DOHH2 (cell line): Measurements from ENCODE around the gene COP1.
"Not testable (repeated sequence)": the region's sequence is repeated elsewhere in the genome, so short reads cannot be mapped to it uniquely, and the experiment has no call there.

Experiments used
- H3F3A ChIP-seq: fragments of 200-600 bp; sonication (generic), shearing (Covaris generic); 2 replicates; pipeline ENCODE4 v1.6.0; 2016; ENCODE audit warnings: antibody characterized with exemption, mild to moderate bottlenecking; ENCODE audit not compliant: control insufficient read depth, insufficient read depth
- H3K27ac ChIP-seq: fragments of 200-600 bp; sonication (generic); 2 replicates; pipeline ENCODE4 v1.5.1; 2014; ENCODE audit warnings: low read depth, mild to moderate bottlenecking, low read length, moderate library complexity
- H3K27me3 ChIP-seq: fragments of 200-600 bp; sonication (generic); 2 replicates; pipeline ENCODE4 v1.6.1; 2014; ENCODE audit warnings: mild to moderate bottlenecking, low read length, mixed read lengths; ENCODE audit not compliant: control insufficient read depth
- H3K36me3 ChIP-seq: fragments of 200-600 bp; sonication (generic); 2 replicates; pipeline ENCODE4 v1.6.1; 2014; ENCODE audit warnings: mild to moderate bottlenecking, low read length, moderate library complexity, mixed read lengths; ENCODE audit not compliant: control insufficient read depth
- H3K4me1 ChIP-seq: fragments of 200-600 bp; sonication (generic); 2 replicates; pipeline ENCODE4 v1.6.1; 2014; ENCODE audit warnings: mild to moderate bottlenecking, low read length, mixed read lengths; ENCODE audit not compliant: control insufficient read depth
- H3K4me2 ChIP-seq: fragments of 200-600 bp; sonication (generic); 2 replicates; pipeline ENCODE4 v1.6.0; 2014; ENCODE audit warnings: mild to moderate bottlenecking, low read length, moderate library complexity
- H3K4me3 ChIP-seq: fragments of 200-600 bp; sonication (generic); 2 replicates; pipeline ENCODE4 v1.5.1; 2014; ENCODE audit warnings: mild to moderate bottlenecking, low read length, mixed read lengths
- H3K79me2 ChIP-seq: fragments of 200-600 bp; sonication (generic); 2 replicates; pipeline ENCODE4 v1.6.1; 2014; ENCODE audit warnings: mild to moderate bottlenecking, low read length, mixed read lengths; ENCODE audit not compliant: control insufficient read depth
- H3K9me2 ChIP-seq: fragments of 200-600 bp; sonication (generic); replicated peaks from 2 replicates; pipeline ENCODE4 v1.6.1; 2014; ENCODE audit warnings: mild to moderate bottlenecking, low read length, mixed read lengths; ENCODE audit not compliant: control insufficient read depth
- H3K9me3 ChIP-seq: fragments of 200-600 bp; sonication (generic); 2 replicates; pipeline ENCODE4 v1.6.1; 2014; ENCODE audit warnings: antibody characterized with exemption, low read length, mixed read lengths; ENCODE audit not compliant: control insufficient read depth, insufficient read depth
- H4K20me1 ChIP-seq: fragments of 200-600 bp; sonication (generic); 2 replicates; pipeline ENCODE4 v1.6.0; 2014; ENCODE audit warnings: low read depth, mild to moderate bottlenecking, antibody characterized with exemption, low read length, moderate library complexity; ENCODE audit not compliant: control insufficient read depth, insufficient read depth
- EZH2phosphoT487 ChIP-seq: fragments of 200-600 bp; sonication (generic); IDR thresholded peaks from 2 replicates; pipeline ENCODE4 v1.6.1; 2017; ENCODE audit warnings: borderline replicate concordance, mild to moderate bottlenecking, antibody characterized with exemption, low read length, moderate library complexity, mixed read lengths
- TF ChIP-seq, protein P1 (sequence below): fragments of 200-600 bp; sonication (generic); IDR thresholded peaks from one replicate; pipeline ENCODE4 v1.5.1; 2014; ENCODE audit warnings: antibody characterized with exemption, mild to moderate bottlenecking, low read depth, low read length; ENCODE audit not compliant: poor library complexity, severe bottlenecking

Gene COP1

DNA sequence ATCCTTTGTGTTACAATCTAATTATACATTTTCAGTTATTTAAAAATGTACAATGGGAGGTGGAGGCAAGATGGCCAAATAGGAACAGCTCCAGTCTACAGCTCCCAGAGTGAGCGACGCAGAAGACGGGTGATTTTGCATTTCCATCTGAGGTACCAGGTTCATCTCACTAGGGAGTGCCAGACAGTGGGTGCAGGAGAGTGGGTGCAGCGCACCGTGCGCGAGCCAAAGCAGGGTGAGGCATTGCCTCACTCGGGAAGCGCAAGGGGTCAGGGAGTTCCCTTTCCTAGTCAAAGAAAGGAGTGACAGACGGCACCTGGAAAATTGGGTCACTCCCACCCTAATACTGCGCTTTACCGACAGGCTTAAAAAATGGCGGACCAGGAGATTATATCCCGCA lies 214.9 kb downstream of the COP1 start:
- H3K27me3 ChIP-seq, H3K4me2 ChIP-seq, H3K9me3 ChIP-seq: not testable (repeated sequence)

DNA sequence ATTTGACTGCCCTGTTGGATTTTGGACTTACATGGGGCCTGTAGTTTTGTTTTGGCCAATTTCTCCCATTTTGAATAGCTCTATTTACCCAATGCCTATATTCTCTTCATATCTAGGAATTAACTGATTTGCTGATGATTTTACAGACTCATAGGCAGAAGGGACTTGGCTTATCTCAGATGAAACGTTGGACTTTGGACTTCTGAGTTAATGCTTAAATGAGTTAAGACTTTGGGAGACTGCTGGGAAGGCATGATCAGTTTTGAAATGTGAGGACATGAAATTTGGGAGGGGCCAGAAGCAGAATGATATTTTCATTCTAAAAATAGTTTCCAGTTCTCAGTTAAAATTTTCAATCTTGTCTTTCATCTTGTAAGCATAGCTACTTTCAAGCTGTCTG lies 222.3 kb downstream of the COP1 start:
- H3K36me3 ChIP-seq: peaks cover 78% of the 10 kb centered on the region
- no peak overlapping the region for H3K4me3 ChIP-seq
- no peak for TF ChIP-seq EZH2phosphoT487
- TF ChIP-seq, protein P1, sequence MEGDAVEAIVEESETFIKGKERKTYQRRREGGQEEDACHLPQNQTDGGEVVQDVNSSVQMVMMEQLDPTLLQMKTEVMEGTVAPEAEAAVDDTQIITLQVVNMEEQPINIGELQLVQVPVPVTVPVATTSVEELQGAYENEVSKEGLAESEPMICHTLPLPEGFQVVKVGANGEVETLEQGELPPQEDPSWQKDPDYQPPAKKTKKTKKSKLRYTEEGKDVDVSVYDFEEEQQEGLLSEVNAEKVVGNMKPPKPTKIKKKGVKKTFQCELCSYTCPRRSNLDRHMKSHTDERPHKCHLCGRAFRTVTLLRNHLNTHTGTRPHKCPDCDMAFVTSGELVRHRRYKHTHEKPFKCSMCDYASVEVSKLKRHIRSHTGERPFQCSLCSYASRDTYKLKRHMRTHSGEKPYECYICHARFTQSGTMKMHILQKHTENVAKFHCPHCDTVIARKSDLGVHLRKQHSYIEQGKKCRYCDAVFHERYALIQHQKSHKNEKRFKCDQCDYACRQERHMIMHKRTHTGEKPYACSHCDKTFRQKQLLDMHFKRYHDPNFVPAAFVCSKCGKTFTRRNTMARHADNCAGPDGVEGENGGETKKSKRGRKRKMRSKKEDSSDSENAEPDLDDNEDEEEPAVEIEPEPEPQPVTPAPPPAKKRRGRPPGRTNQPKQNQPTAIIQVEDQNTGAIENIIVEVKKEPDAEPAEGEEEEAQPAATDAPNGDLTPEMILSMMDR: no peak
- no peaks in the 10 kb centered on the region for H3K27me3 ChIP-seq
- H3F3A ChIP-seq: no peaks in the 10 kb centered on the region
- H3K9me2 ChIP-seq: no peaks in the 10 kb centered on the region
- H3K4me2 ChIP-seq: no peak overlapping the region
- H3K9me3 ChIP-seq: peaks cover 12% of the 10 kb centered on the region; the same call in 1 of the 2 replicates
- no peak overlapping the region for H3K27ac ChIP-seq
- no peaks in the 10 kb centered on the region for H3K4me1 ChIP-seq
- no peaks in the 10 kb centered on the region for H3K79me2 ChIP-seq
- H4K20me1 ChIP-seq: no peaks in the 10 kb centered on the region

More for the DNA sequence above, 214.9 kb downstream of the COP1 start:
- not testable (repeated sequence) for H3K4me1 ChIP-seq, H3K79me2 ChIP-seq, H4K20me1 ChIP-seq, H3K9me2 ChIP-seq, H3K4me3 ChIP-seq, H3K27ac ChIP-seq, H3F3A ChIP-seq
- peaks cover 28% of the 10 kb centered on the region for H3K36me3 ChIP-seq

DNA sequence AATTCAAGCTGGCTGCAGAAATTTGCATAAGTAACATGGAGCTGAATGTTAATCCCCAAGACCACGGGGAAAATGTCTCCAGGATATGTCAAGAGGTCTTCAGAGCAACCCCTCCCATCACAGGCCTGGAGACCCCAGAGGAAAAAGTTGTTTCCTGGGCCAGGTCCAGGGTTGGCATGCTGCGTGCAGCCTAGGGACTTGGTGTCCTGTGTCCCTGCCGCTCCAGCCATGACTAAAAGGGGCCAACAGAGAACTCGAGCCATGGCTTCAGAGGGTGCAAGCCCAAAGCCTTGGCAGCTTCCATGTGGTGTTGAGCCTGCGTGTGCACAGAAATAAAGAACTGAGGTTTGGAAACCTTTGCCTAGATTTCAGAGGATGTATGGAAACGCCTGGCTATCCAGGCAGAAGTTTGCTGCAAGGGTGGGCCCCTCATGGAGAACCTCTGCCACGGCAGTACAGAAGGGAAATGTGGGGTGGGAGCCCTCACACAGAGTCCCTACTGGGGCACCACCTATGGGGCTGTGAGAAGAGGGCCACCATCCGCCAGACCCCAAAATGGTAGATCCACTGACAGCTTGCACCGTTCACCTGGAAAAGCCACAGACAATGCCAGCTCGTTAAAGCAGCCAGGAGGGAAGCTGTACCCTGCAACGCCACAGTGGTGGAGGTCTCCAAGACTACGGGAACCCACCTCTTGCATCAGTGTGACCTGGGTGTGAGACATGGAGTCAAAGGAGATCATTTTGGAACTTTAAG lies 222.9 kb downstream of the COP1 start:
- Histone ChIP-seq H3K36me3 (peaks cover 78% of the 10 kb centered on the region), H3K4me3 (no peak overlapping the region), H3K27ac (no peak overlapping the region), H3K27me3 (no peaks in the 10 kb centered on the region), H3K4me2 (no peak overlapping the region), H3K9me3 (peaks cover 12% of the 10 kb centered on the region; the same call in 1 of the 2 replicates), H3F3A (no peaks in the 10 kb centered on the region), H3K79me2 (no peaks in the 10 kb centered on the region), H4K20me1 (no peaks in the 10 kb centered on the region), H3K9me2 (no peaks in the 10 kb centered on the region), H3K4me1 (no peaks in the 10 kb centered on the region)
- TF ChIP-seq, protein P1: no peak
- TF ChIP-seq EZH2phosphoT487: no peak

DNA sequence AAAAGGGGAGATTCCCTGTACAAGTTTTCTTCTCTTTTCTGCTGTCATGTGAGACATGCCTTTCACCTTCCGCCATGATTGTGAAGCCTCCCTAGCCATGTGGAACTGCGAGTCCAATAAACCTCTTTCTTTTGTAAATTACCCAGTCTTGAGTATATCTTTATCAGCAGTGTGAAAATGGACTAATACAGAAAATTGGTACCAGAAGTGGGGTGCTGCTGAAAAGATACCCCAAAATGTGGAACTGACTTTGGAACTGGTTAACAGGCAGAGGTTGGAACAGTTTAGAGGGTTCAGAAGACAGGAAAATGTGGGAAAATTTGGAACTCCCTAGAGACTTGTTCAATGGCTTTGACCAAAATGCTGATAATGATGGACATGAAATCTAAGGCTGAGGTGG lies 223.7 kb downstream of the COP1 start:
- H3K4me3 ChIP-seq, H3F3A ChIP-seq, H3K27ac ChIP-seq, H3K9me2 ChIP-seq, H4K20me1 ChIP-seq, H3K4me1 ChIP-seq, H3K79me2 ChIP-seq, H3K27me3 ChIP-seq, H3K4me2 ChIP-seq: not testable (repeated sequence)
- peaks cover 69% of the 10 kb centered on the region for H3K36me3 ChIP-seq
- peaks cover 12% of the 10 kb centered on the region; the same call in 1 of the 2 replicates for H3K9me3 ChIP-seq
